ENCODE results near the gene FIBCD1. TPM values are rescaled to one million over a fixed set of nuclear protein-coding genes. Genes with fewer than 3 reads are reported as not detected.
A peak's percentile ranks its signal among the peaks of the same experiment; 100 is the strongest.

The FIBCD1 gene
- total RNA-seq (2014; rRNA removed; shearing (Covaris generic)) (20.2 and 20.9 TPM in 2 replicates), polyA plus RNA-seq (2016; fragmentation: Nextera tagmentation; extraction: Ambion mirVana) (21.4 and 23.7 TPM in 2 replicates)

- DNase-seq, result peak; percentile 71
Observed at GRCh38 chr9:130938652-130939404, at the start of gene FIBCD1. TSS of gene FIBCD1 (minus strand) at chr9:130939247. CDS start at chr9:130938607, 640 bp downstream.

DNA sequence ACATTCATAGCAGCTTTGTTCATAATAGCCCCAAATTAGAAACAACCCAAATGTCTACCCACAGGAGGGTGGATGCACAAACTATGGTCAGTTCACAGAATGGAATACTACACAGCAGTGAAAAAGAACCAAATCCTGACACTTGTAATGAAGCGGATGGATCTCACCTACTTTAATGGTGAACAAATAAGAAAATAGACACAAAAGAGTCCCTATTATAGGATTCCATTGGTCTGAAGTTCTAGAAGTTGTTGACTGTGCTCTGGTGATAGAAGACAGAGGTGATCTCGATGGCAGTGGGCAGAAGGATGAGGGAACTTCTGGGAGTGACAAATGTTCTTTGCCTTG is 49.3 kb upstream of the FIBCD1 start:
- no peaks in the 10 kb centered on the region for H3F3A ChIP-seq (ENCODE audit: insufficient read depth)
- H3K36me3 ChIP-seq (ENCODE audit: low read depth), result no peaks in the 10 kb centered on the region
- in situ Hi-C loops (cut with MboI), result no loop called here
- no peak overlapping the region for H2AFZ ChIP-seq
- H3K9me2 ChIP-seq (ENCODE audit: insufficient read depth), result no peaks in the 10 kb centered on the region
- no peak for TF ChIP-seq EZH2phosphoT487 (IDR thresholded peaks at IDR 0.05; ENCODE audit: insufficient read depth, low read depth)
- no peaks in the 10 kb centered on the region for H3K79me2 ChIP-seq (ENCODE audit: insufficient read depth)
- no peak overlapping the region for H3K4me3 ChIP-seq
- H3K4me2 ChIP-seq (ENCODE audit: unreplicated experiment), result no peak overlapping the region
- WGBS, 2 experiments (ENCODE audit: low coverage in 1 of 2, low lambda C conversion rate in 2 of 2, missing lambda C conversion rate in 2 of 2), result 66 to 71% methylated on average over 2 of the region's 2 CpGs
- no peaks in the 10 kb centered on the region for H4K20me1 ChIP-seq (ENCODE audit: insufficient read depth)
- H3K9me3 ChIP-seq (ENCODE audit: low read depth), result no peaks in the 10 kb centered on the region
- H3K27me3 ChIP-seq (replicated peaks; ENCODE audit: insufficient read depth), result peaks cover 4% of the 10 kb centered on the region; the same call in 1 of the 2 replicates
- no peak overlapping the region for H3K27ac ChIP-seq
- no peak overlapping the region for H3K9ac ChIP-seq
- no peak for DNase-seq
- H3K4me1 ChIP-seq (ENCODE audit: insufficient read depth), result no peaks in the 10 kb centered on the region

More at GRCh38 chr9:130938652-130939404, at the start of gene FIBCD1:
- H2AFZ ChIP-seq, result peak within 1 kb of the TSS; percentile 95
- no peaks in the 10 kb centered on the region for H4K20me1 ChIP-seq (ENCODE audit: insufficient read depth)
- H3K79me2 ChIP-seq (ENCODE audit: insufficient read depth), result no peaks in the 10 kb centered on the region
- H3F3A ChIP-seq (ENCODE audit: insufficient read depth), result peaks cover 15% of the 10 kb centered on the region; the same call in 1 of the 2 replicates
- peak within 1 kb of the TSS; percentile 94 for H3K4me3 ChIP-seq
- H3K9me3 ChIP-seq (ENCODE audit: low read depth), result no peaks in the 10 kb centered on the region
- H3K27ac ChIP-seq, result no peak within 1 kb of the TSS
- peak within 1 kb of the TSS; percentile 98 for H3K4me2 ChIP-seq (ENCODE audit: unreplicated experiment)
- WGBS, 2 experiments (ENCODE audit: low coverage in 1 of 2, low lambda C conversion rate in 2 of 2, missing lambda C conversion rate in 2 of 2), result 1 to 2% methylated on average over 55 to 92 of the region's 98 CpGs
- peak within 1 kb of the TSS; percentile 66 for H3K9ac ChIP-seq
- in situ Hi-C loops (cut with MboI), result no loop called here
- H3K4me1 ChIP-seq (ENCODE audit: insufficient read depth), result peaks cover 11% of the 10 kb centered on the region; the same call in 1 of the 2 replicates
- no peaks in the 10 kb centered on the region for H3K36me3 ChIP-seq (ENCODE audit: low read depth)
- TF ChIP-seq EZH2phosphoT487 (IDR thresholded peaks at IDR 0.05; ENCODE audit: insufficient read depth, low read depth) (no peak), EZH2 (IDR thresholded peaks at IDR 0.05; ENCODE audit: insufficient read depth, poor library complexity, severe bottlenecking) (no peak)
- peaks cover 13% of the 10 kb centered on the region; the same call in 1 of the 2 replicates for H3K27me3 ChIP-seq (replicated peaks; ENCODE audit: insufficient read depth)
- H3K9me2 ChIP-seq (ENCODE audit: insufficient read depth), result no peaks in the 10 kb centered on the region

DNA sequence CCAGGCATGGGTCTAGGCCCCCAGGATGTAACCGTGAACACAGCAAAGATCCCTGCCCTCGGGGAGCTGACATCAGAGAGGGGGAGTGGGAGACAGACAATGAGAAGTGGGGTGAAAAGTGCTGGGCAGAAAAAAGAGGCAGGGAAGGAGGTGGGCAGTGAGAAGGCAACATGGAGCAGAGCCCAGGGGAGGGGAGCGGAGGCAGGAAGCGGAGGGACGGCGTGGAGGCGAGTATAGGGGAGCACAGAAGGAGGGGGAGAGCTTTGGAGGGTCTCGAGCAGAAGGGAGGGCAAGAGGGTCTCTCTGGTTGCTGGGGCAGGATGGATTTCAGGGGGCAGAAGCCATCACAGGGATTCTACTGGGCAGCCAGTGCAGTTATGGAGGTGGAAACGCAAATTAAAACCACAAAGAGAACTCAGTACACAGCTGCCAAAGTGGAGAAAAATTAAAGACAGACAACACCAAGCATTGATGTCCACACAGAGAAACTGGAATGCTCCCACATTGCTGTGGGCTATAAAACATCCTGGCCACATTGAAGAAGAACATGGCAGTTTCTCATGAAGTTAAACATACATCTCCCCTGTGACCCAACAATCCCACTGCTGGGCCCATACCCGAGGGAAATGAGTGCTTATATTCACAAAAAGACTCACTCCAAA is 48.8 kb upstream of the FIBCD1 start:
- no peak for DNase-seq
- no peak for TF ChIP-seq EZH2phosphoT487 (IDR thresholded peaks at IDR 0.05; ENCODE audit: insufficient read depth, low read depth)
- TF ChIP-seq EZH2 (IDR thresholded peaks at IDR 0.05; ENCODE audit: insufficient read depth, poor library complexity, severe bottlenecking), result no peak
- no peaks in the 10 kb centered on the region for H4K20me1 ChIP-seq (ENCODE audit: insufficient read depth)

DNA sequence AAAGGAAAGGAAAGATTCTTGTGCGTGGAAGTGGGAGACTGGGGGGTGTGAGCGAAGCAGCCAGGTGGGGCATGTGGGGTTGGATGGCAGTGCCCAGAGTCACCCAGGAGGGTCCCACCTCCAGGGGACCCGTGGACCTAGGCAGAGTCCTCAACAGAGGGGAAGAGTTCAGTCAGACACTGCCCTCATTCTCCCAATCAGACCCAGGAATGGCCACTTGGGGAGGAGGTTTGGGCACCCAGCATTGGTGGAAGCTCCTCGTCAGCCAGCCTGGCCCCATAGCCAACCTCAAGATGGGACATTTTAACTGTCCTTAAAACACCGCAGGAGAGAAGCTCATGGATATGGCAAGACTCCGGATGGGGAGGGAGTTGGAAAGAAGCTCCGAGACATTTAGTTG is 48.0 kb upstream of the FIBCD1 start:
- no peak for DNase-seq
- H3F3A ChIP-seq (ENCODE audit: insufficient read depth), result no peaks in the 10 kb centered on the region
- no peak overlapping the region for H3K4me3 ChIP-seq
- peaks cover 4% of the 10 kb centered on the region; the same call in 1 of the 2 replicates for H3K27me3 ChIP-seq (replicated peaks; ENCODE audit: insufficient read depth)
- H3K9me2 ChIP-seq (ENCODE audit: insufficient read depth), result no peaks in the 10 kb centered on the region
- H3K79me2 ChIP-seq (ENCODE audit: insufficient read depth), result no peaks in the 10 kb centered on the region
- H3K4me2 ChIP-seq (ENCODE audit: unreplicated experiment), result no peak overlapping the region
- no peak overlapping the region for H3K9ac ChIP-seq
- no peak overlapping the region for H2AFZ ChIP-seq
- in situ Hi-C loops (cut with MboI), result no loop called here
- no peaks in the 10 kb centered on the region for H4K20me1 ChIP-seq (ENCODE audit: insufficient read depth)
- H3K9me3 ChIP-seq (ENCODE audit: low read depth), result no peaks in the 10 kb centered on the region
- no peak overlapping the region for H3K27ac ChIP-seq
- WGBS, 2 experiments (ENCODE audit: low coverage in 1 of 2, low lambda C conversion rate in 2 of 2, missing lambda C conversion rate in 2 of 2), result 60 to 75% methylated on average over 7 of the region's 7 CpGs
- TF ChIP-seq EZH2 (IDR thresholded peaks at IDR 0.05; ENCODE audit: insufficient read depth, poor library complexity, severe bottlenecking) (no peak), EZH2phosphoT487 (IDR thresholded peaks at IDR 0.05; ENCODE audit: insufficient read depth, low read depth) (no peak)
- no peaks in the 10 kb centered on the region for H3K4me1 ChIP-seq (ENCODE audit: insufficient read depth)
- H3K36me3 ChIP-seq (ENCODE audit: low read depth), result no peaks in the 10 kb centered on the region

More for the DNA sequence above, 48.8 kb upstream of the FIBCD1 start:
- Histone ChIP-seq H3K27ac (no peak overlapping the region), H2AFZ (no peak overlapping the region), H3K4me1 (ENCODE audit: insufficient read depth) (no peaks in the 10 kb centered on the region), H3K9me2 (ENCODE audit: insufficient read depth) (no peaks in the 10 kb centered on the region), H3K4me3 (no peak overlapping the region), H3K4me2 (ENCODE audit: unreplicated experiment) (no peak overlapping the region), H3K9me3 (ENCODE audit: low read depth) (no peaks in the 10 kb centered on the region), H3K27me3 (replicated peaks; ENCODE audit: insufficient read depth) (peaks cover 4% of the 10 kb centered on the region; the same call in 1 of the 2 replicates), H3K36me3 (ENCODE audit: low read depth) (no peaks in the 10 kb centered on the region), H3K9ac (no peak overlapping the region), H3F3A (ENCODE audit: insufficient read depth) (no peaks in the 10 kb centered on the region), H3K79me2 (ENCODE audit: insufficient read depth) (no peaks in the 10 kb centered on the region)
- in situ Hi-C loops (cut with MboI), result no loop called here
- 71 to 77% methylated on average over 10 of the region's 10 CpGs for WGBS, 2 experiments (ENCODE audit: low coverage in 1 of 2, low lambda C conversion rate in 2 of 2, missing lambda C conversion rate in 2 of 2)
